HepG2 (cell line): ENCODE data around the gene AKT3. TPM values are rescaled to one million over a fixed set of nuclear protein-coding genes. Genes with fewer than 3 reads are reported as not detected.

ENCODE experiments used
- ATAC-seq: fragments of 200-7000 bp; cut with Tn5 transposase; 3 replicates; pipeline ENCODE4 v1.9.1; 2020; ENCODE audit warnings: mild to moderate bottlenecking, moderate library complexity
- BruUV-seq: library from RNA; stranded (reverse); fragments of 400-500 nt; replicated peaks from 2 replicates; lab custom pipeline; 2021; lab: Mats Ljungman, UMichigan
- CTCF ChIA-PET: fragments of 300-600 bp; formaldehyde crosslinking; extraction: SDS; loops from one replicate; lab custom pipeline; 2021; ENCODE audit warnings: low total read pairs, inconsistent platforms, low intra/inter-chr PET ratio; lab: Yijun Ruan, JAX
- POLR2A ChIA-PET: fragments of 350-600 bp; sonication (Branson Sonifier 250); formaldehyde crosslinking; loops from one replicate; lab custom pipeline; 2020; ENCODE audit warnings: antibody characterized with exemption, inconsistent platforms; lab: Yijun Ruan, JAX
- DNase-seq: peaks from one replicate; pipeline ENCODE4 v3.0.0-alpha.2; 2015; ENCODE audit warnings: low spot score
- FAIRE-seq: peaks from 3 replicates; lab custom pipeline; 2011; peaks lifted over from hg19 to GRCh38; lab: Jason Lieb, UNC
- H2AFZ ChIP-seq: one replicate; pipeline ENCODE4 v1.6.1; 2011; ENCODE audit warnings: low read length, inconsistent platforms
- H3K27ac ChIP-seq: fragments of 300-600 bp; 3 replicates; pipeline ENCODE4 v1.8.0; 2011; ENCODE audit warnings: mixed run types, mild to moderate bottlenecking, mixed read lengths, low read length, inconsistent platforms; ENCODE audit not compliant: insufficient read depth; ENCODE audit errors: extremely low read length
- H3K27me3 ChIP-seq, 2 experiments: fragments of 200-600 bp in 1 of 2; 2 replicates in 1 of 2; 3 replicates in 1 of 2; pipeline versions ENCODE4 v1.6.0 to v1.8.0; 2011; ENCODE audit warnings: low read length in 2 of 2, mild to moderate bottlenecking in 2 of 2, moderate library complexity in 2 of 2, inconsistent platforms in 1 of 2; ENCODE audit not compliant: insufficient read depth in 2 of 2, control insufficient read depth in 1 of 2
- H3K36me3 ChIP-seq, 2 experiments: fragments of 200-600 bp in 1 of 2; replicated peaks in 1 of 2; 2 replicates in 1 of 2; 3 replicates in 1 of 2; pipeline versions ENCODE4 v1.5.1 to v1.8.0; 2011; ENCODE audit warnings: low read length in 2 of 2, inconsistent platforms in 1 of 2; ENCODE audit not compliant: insufficient read depth in 2 of 2, control insufficient read depth in 1 of 2
- H3K4me1 ChIP-seq: 2 replicates; pipeline ENCODE4 v1.5.1; 2012; ENCODE audit warnings: low read length, inconsistent platforms; ENCODE audit not compliant: insufficient read depth
- H3K4me2 ChIP-seq: 2 replicates; pipeline ENCODE4 v1.6.0; 2011; ENCODE audit warnings: low read depth, low read length, inconsistent platforms
- H3K4me3 ChIP-seq, 3 experiments: fragments of 200-600 bp in 1 of 3; sonication (generic), shearing (Covaris generic) in 1 of 3; replicated peaks in 1 of 3; 2 replicates each; pipeline ENCODE4 v1.5.1; 2011 to 2016; ENCODE audit warnings: low read length in 3 of 3, inconsistent platforms in 2 of 3, low read depth in 2 of 3, mild to moderate bottlenecking in 2 of 3, control low read depth in 1 of 3, mixed read lengths in 1 of 3; ENCODE audit not compliant: insufficient read depth in 1 of 3
- H3K79me2 ChIP-seq: one replicate; pipeline ENCODE4 v1.6.1; 2011; ENCODE audit warnings: low read length, inconsistent platforms; ENCODE audit not compliant: insufficient read depth
- H3K9ac ChIP-seq: 2 replicates; pipeline ENCODE4 v1.6.0; 2011; ENCODE audit warnings: mild to moderate bottlenecking, low read depth, low read length, inconsistent platforms; ENCODE audit not compliant: insufficient read depth
- H3K9me3 ChIP-seq: 2 replicates; pipeline ENCODE4 v1.5.1; 2012; ENCODE audit warnings: mild to moderate bottlenecking, low read length
- H4K20me1 ChIP-seq: 2 replicates; pipeline ENCODE4 v1.6.0; 2011; ENCODE audit warnings: inconsistent platforms, mild to moderate bottlenecking, low read length, moderate library complexity; ENCODE audit not compliant: insufficient read depth
- DR1 ChIP-seq: sonication (generic); formaldehyde crosslinking; IDR thresholded peaks from 2 replicates; pipeline ENCODE4 v1.8.0; 2021; ENCODE audit warnings: mild to moderate bottlenecking, missing genetic modification reagents, inconsistent platforms
- GRHL1 ChIP-seq: sonication (generic); formaldehyde crosslinking; conservative IDR thresholded peaks from 2 replicates; pipeline ENCODE4 v1.8.0; 2022; ENCODE audit warnings: missing genetic modification reagents
- HNF1A ChIP-seq, 2 experiments: sonication (generic) in 1 of 2; formaldehyde crosslinking in 1 of 2; IDR thresholded peaks; 2 replicates each; pipeline versions ENCODE4 v1.4.0 to v1.6.1; 2016 to 2020; ENCODE audit warnings: borderline replicate concordance in 1 of 2, low read depth in 1 of 2, mild to moderate bottlenecking in 1 of 2, missing genetic modification reagents in 1 of 2
- MIXL1 ChIP-seq: IDR thresholded peaks from 2 replicates; pipeline ENCODE4 v1.6.1; 2016
- PCBP1 ChIP-seq: fragments of 200-400 bp; formaldehyde crosslinking; IDR thresholded peaks from 2 replicates; pipeline ENCODE4 v1.6.1; 2017; ENCODE audit warnings: mild to moderate bottlenecking, low read depth, low read length, borderline replicate concordance
- RXRB ChIP-seq: IDR thresholded peaks from 2 replicates; pipeline ENCODE4 v1.6.1; 2016; ENCODE audit warnings: borderline replicate concordance, missing genetic modification reagents, missing compliant biosample characterization
- ZBTB38 ChIP-seq: sonication (generic); formaldehyde crosslinking; IDR thresholded peaks from 2 replicates; pipeline ENCODE4 v1.5.1; 2020; ENCODE audit warnings: mild to moderate bottlenecking, missing genetic modification reagents
- ZFP41 ChIP-seq: sonication (generic); formaldehyde crosslinking; IDR thresholded peaks from 2 replicates; pipeline ENCODE4 v1.4.0; 2020; ENCODE audit warnings: mild to moderate bottlenecking, missing genetic modification reagents, borderline replicate concordance
- ZMYM4 ChIP-seq: sonication (generic); formaldehyde crosslinking; IDR thresholded peaks from 2 replicates; pipeline ENCODE4 v1.8.1; 2023; ENCODE audit warnings: mild to moderate bottlenecking, missing genetic modification reagents
- ZNF205 ChIP-seq: IDR thresholded peaks from 2 replicates; pipeline ENCODE4 v1.6.1; 2018; ENCODE audit warnings: missing biosample characterization, missing genetic modification reagents
- WGBS: methylation state at CpG from one replicate; pipeline ENCODE4 v1.1.6; 2017; ENCODE audit warnings: low lambda C conversion rate; 5-methylcytosine and 5-hydroxymethylcytosine counted together
- in situ Hi-C: cut with HindIII; loops from 2 replicates; pipeline ENCODE4 v1.10.0; 2017; ENCODE audit warnings: low pct_unique_long_range_greater_than_20kb; ENCODE audit not compliant: extremely low pct_ligation_motif_present
- intact Hi-C: fragments of 100-400 bp; cut with micrococcal nuclease; formaldehyde crosslinking; loops from one replicate; pipeline ENCODE4 v1.10.0; 2022; ENCODE audit not compliant: unreplicated experiment
- polyA plus RNA-seq, 8 experiments: library from polyadenylated mRNA; depleted of rRNA in 3 of 8; stranded (reverse) in 7 of 8; unstranded in 1 of 8; fragments of >200 nt; fragmentation: Illumina TruSeq in 4 of 8; extraction: Trizol in 4 of 8; gene quantifications; 2 replicates each; pipeline versions ENCODE4 v1.2.1 to v1.2.3, GENCODE V29; 2011 to 2016; ENCODE audit warnings: low read depth in 4 of 8, missing spikeins in 1 of 8, mixed read lengths in 1 of 8; ENCODE audit not compliant: insufficient read depth in 1 of 8
- total RNA-seq, 5 experiments: library from RNA; depleted of rRNA; stranded (reverse); fragments of >200 nt; fragmentation: Illumina TruSeq; extraction: Trizol; gene quantifications; 2 replicates each; pipeline ENCODE4 v1.2.3, GENCODE V29; 2016; ENCODE audit warnings: low read depth in 1 of 5
- TF ChIP-seq, protein P1 (sequence below): IDR thresholded peaks from 2 replicates; pipeline ENCODE4 v1.6.1; 2018; ENCODE audit warnings: missing genetic modification reagents
- TF ChIP-seq, protein P2 (sequence below): sonication (generic); formaldehyde crosslinking; IDR thresholded peaks from 2 replicates; pipeline ENCODE4 v1.5.1; 2020; ENCODE audit warnings: mild to moderate bottlenecking, missing genetic modification reagents, moderate library complexity
- TF ChIP-seq, protein P3 (sequence below): sonication (generic); formaldehyde crosslinking; conservative IDR thresholded peaks from 2 replicates; pipeline ENCODE4 v1.8.1; 2023; ENCODE audit warnings: missing genetic modification reagents

Gene AKT3
- total and polyA plus RNA-seq, 2 of the 13 experiments (the other 11 are each of a cell fraction or from before 2014, with no cell fraction given), result 0.07 TPM

DNA sequence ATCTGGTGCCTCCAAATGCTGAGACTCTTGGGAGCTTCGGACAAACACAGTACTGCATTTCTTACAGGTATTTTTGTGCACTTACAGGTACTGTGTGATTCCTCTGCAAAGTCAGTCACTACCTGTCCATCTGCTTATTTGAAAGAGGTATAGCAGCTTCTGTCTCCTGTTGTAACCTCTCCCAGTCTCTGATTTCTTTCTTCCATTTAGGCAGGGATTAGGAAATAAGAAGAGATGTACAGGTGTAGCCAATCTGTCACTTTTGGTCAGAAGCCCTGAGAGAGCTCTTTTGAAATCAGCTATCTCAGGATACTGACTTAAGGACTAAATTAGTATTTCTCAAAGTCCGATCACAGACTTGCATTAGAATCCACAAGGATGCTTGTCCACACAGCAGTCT, 54.0 kb downstream of the AKT3 start:
- POLR2A ChIA-PET, result no interaction called here
- Histone ChIP-seq H3K27ac (no peak overlapping the region), H4K20me1 (no peaks in the 10 kb centered on the region), H2AFZ (no peak overlapping the region), H3K4me2 (no peak overlapping the region), H3K79me2 (no peaks in the 10 kb centered on the region), H3K36me3 (no peaks in the 10 kb centered on the region), H3K9ac (no peak overlapping the region), H3K4me3 (no peak overlapping the region), H3K27me3 (no peaks in the 10 kb centered on the region), H3K9me3 (no peaks in the 10 kb centered on the region), H3K4me1 (no peaks in the 10 kb centered on the region)
- DNase-seq (no peak), ATAC-seq (no peak), FAIRE-seq (no peak)
- 0% methylated on average over 2 of the region's 2 CpGs for WGBS
- intact Hi-C loops, result no loop called here
- in situ Hi-C loops, result no loop called here
- BruUV-seq, result no TSS peak
- CTCF ChIA-PET, result no interaction called here
- TF ChIP-seq ZNF205, result no peak
- TF ChIP-seq GRHL1 (CRISPR knock-in tag), result no peak
- TF ChIP-seq, protein P1, sequence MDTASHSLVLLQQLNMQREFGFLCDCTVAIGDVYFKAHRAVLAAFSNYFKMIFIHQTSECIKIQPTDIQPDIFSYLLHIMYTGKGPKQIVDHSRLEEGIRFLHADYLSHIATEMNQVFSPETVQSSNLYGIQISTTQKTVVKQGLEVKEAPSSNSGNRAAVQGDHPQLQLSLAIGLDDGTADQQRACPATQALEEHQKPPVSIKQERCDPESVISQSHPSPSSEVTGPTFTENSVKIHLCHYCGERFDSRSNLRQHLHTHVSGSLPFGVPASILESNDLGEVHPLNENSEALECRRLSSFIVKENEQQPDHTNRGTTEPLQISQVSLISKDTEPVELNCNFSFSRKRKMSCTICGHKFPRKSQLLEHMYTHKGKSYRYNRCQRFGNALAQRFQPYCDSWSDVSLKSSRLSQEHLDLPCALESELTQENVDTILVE (CRISPR knock-in tag), result no peak
- no peak for TF ChIP-seq HNF1A (IDR thresholded peaks at IDR 0.05; ENCODE audit: low read depth)
- TF ChIP-seq HNF1A (CRISPR knock-in tag; IDR thresholded peaks at IDR 0.05; ENCODE audit: borderline replicate concordance), result no peak
- TF ChIP-seq MIXL1 (CRISPR knock-in tag), result no peak
- TF ChIP-seq, protein P2, sequence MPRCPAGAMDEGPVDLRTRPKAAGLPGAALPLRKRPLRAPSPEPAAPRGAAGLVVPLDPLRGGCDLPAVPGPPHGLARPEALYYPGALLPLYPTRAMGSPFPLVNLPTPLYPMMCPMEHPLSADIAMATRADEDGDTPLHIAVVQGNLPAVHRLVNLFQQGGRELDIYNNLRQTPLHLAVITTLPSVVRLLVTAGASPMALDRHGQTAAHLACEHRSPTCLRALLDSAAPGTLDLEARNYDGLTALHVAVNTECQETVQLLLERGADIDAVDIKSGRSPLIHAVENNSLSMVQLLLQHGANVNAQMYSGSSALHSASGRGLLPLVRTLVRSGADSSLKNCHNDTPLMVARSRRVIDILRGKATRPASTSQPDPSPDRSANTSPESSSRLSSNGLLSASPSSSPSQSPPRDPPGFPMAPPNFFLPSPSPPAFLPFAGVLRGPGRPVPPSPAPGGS (CRISPR knock-in tag), result no peak
- TF ChIP-seq, protein P3, sequence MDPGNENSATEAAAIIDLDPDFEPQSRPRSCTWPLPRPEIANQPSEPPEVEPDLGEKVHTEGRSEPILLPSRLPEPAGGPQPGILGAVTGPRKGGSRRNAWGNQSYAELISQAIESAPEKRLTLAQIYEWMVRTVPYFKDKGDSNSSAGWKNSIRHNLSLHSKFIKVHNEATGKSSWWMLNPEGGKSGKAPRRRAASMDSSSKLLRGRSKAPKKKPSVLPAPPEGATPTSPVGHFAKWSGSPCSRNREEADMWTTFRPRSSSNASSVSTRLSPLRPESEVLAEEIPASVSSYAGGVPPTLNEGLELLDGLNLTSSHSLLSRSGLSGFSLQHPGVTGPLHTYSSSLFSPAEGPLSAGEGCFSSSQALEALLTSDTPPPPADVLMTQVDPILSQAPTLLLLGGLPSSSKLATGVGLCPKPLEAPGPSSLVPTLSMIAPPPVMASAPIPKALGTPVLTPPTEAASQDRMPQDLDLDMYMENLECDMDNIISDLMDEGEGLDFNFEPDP (CRISPR knock-in tag), result no peak
- no peak for TF ChIP-seq DR1 (CRISPR knock-in tag)
- no peak for TF ChIP-seq RXRB
- no peak for TF ChIP-seq ZFP41 (CRISPR knock-in tag)
- no peak for TF ChIP-seq ZBTB38 (CRISPR knock-in tag)
- no peak for TF ChIP-seq ZMYM4 (CRISPR knock-in tag)
- TF ChIP-seq PCBP1, result no peak
